ENCODE results near the gene SORT1.

SORT1 gene

DNA sequence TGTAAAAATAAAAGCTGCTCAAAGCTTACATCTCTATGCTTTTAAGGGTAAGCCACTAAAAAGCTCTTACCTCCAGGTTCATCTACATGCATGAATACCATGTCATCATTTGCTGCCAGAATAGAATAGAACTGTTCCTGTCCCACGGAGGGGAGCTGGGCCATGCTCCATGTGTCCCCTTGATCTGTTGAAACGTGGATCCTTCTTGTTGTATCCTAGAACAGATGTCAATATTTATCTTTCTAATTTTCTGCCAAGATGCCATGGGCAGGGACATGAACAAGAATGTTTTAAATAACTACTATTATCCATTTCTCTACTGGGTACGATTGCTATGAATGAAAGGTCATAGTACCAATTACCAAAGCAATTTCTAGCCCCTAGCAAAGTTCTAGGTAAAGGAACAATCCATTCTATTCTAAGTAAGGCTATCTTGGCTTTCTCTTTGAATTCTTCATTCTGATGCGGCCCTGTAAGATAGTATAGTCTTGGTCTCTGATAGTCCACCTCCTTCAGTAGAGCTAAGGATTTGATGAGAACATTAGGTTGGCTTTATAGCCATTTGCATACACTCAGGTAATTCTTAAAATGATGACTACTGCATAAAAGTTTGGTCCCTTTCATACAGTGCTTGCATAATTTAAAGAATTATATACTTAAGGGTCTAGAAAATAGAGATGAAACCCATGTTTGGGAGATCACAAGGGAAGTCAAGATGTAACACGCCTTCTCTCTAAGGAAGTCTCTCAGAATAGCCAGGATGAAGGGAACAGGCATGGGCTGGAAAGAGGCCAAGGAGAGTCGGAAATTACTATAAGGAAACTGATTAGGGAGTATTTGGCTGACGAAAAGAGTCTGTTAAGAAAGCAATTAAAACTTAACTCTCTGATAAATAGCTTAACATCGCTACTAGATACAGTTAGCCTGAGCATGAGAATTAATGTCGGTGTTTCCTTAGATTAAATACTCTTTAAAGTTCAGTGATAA, 55.5 kb downstream of the SORT1 start:
- no peak overlapping the region for H3K4me3 ChIP-seq (ENCODE audit: low read depth, low read length)
- TF ChIP-seq, protein P1, sequence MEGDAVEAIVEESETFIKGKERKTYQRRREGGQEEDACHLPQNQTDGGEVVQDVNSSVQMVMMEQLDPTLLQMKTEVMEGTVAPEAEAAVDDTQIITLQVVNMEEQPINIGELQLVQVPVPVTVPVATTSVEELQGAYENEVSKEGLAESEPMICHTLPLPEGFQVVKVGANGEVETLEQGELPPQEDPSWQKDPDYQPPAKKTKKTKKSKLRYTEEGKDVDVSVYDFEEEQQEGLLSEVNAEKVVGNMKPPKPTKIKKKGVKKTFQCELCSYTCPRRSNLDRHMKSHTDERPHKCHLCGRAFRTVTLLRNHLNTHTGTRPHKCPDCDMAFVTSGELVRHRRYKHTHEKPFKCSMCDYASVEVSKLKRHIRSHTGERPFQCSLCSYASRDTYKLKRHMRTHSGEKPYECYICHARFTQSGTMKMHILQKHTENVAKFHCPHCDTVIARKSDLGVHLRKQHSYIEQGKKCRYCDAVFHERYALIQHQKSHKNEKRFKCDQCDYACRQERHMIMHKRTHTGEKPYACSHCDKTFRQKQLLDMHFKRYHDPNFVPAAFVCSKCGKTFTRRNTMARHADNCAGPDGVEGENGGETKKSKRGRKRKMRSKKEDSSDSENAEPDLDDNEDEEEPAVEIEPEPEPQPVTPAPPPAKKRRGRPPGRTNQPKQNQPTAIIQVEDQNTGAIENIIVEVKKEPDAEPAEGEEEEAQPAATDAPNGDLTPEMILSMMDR (conservative IDR thresholded peaks at IDR 0.05; ENCODE audit: low read depth, low read length), result no peak
- no peak for DNase-seq (ENCODE audit: low read depth)

DNA sequence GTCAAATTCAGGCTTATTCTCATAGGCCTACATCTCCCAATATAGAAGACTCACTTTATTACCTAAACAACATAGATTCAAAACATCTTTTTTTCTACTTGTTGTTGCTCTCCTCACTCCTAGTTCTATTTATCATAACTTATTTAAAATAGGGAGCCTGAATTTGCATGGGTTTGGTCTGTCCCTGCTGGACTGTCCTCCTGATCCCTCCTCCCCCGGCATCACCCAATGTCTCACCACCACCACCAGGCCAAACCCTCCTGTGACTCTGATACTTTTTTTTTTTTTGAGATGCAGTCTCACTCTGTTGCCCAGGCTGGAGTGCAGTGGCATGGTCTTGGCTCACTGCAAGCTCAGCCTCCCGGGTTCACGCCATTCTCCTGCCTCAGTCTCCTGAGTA, 59.1 kb downstream of the SORT1 start:
- TF ChIP-seq, protein P1 (conservative IDR thresholded peaks at IDR 0.05; ENCODE audit: low read depth, low read length), result no peak
- no peak overlapping the region for H3K4me3 ChIP-seq (ENCODE audit: low read depth, low read length)
- DNase-seq (ENCODE audit: low read depth), result no peak

DNA sequence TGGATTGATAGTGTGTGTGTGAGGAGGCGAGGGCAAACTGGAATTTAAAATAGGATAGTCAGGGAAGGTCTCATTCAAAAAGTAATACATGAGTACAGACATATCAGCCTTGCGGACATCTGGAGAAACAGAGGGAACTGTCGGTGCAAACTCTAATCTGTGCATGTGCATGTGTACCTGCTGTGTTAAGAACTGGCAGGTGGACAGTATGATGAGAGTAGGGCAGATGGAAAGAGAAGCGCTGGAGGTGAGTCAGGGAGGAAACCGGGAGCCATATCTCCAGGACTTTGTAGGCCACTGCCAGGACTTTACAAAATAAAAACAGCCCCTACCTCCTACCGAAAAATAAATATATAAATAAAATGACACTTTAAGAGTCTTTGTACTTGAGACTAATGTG, 59.6 kb downstream of the SORT1 start:
- no peak overlapping the region for H3K4me3 ChIP-seq (ENCODE audit: low read depth, low read length)
- no peak for DNase-seq (ENCODE audit: low read depth)
- TF ChIP-seq, protein P1 (conservative IDR thresholded peaks at IDR 0.05; ENCODE audit: low read depth, low read length), result no peak

DNA sequence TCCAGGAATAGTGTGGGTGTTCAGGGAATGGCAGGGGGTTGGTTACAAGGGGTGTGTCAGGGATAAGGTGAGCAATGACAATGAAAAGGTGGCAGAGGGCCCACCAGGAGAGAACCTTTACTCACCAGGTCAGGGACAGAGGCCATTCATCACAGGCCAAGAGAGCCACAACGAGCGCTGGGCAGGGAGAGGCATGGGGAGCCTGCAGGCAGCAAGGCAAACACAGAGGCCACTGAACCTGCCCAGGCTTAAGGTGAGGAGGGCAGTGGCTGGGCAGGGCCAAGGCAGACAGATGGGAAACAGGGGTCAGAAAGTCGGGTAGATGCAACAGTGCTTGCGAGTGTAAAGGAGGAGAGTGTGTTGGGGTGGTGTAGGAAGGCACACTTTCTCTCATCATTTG, 62.6 kb downstream of the SORT1 start:
- no peak overlapping the region for H3K4me3 ChIP-seq (ENCODE audit: low read depth, low read length)
- no peak for DNase-seq (ENCODE audit: low read depth)
- TF ChIP-seq, protein P1 (conservative IDR thresholded peaks at IDR 0.05; ENCODE audit: low read depth, low read length), result no peak

DNA sequence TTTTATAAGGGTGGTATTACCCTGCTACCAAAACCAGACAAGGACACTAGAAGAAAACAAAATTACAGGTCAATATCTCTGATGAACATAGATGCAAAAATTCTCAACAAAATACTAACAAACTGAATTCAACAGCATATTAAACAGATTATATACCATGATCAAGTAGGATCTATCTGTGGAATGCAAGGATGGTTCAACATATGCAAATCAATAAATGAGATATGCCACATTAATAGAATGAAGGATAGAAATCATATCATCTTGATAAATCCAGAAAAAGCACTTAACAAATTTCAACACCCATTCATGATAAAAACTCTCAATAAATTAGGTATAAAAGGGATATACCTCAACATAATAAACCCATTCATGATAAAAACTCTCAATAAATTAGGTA, 66.6 kb downstream of the SORT1 start:
- no peak for DNase-seq (ENCODE audit: low read depth)
- H3K4me3 ChIP-seq (ENCODE audit: low read depth, low read length), result no peak overlapping the region
- TF ChIP-seq, protein P1 (conservative IDR thresholded peaks at IDR 0.05; ENCODE audit: low read depth, low read length), result no peak

- H3K4me3 ChIP-seq (ENCODE audit: low read depth, low read length), result no peak overlapping the region
These were observed 70.4 kb downstream of the SORT1 start for GRCh38 chr1:109327285-109327684.

More at GRCh38 chr1:109327285-109327684, 70.4 kb downstream of the SORT1 start:
- TF ChIP-seq, protein P1 (conservative IDR thresholded peaks at IDR 0.05; ENCODE audit: low read depth, low read length), result no peak
- DNase-seq (ENCODE audit: low read depth), result no peak

Data from choroid plexus epithelial cell (primary cell).